GM23338 (cell line): ENCODE measurements around the gene SLC25A4. TPM values are rescaled to one million over a fixed set of nuclear protein-coding genes. Genes with fewer than 3 reads are reported as not detected.

Experiments
- ATAC-seq: fragments of 200-7000 bp; cut with Tn5 transposase; 3 replicates; pipeline ENCODE4 v1.9.1; 2020
- DNase-seq: peaks from one replicate; pipeline ENCODE4 v3.0.0-alpha.2; 2015; ENCODE audit warnings: low spot score
- H2AFZ ChIP-seq: fragments of 200-600 bp; sonication (generic); 2 replicates; pipeline ENCODE4 v1.8.0; 2016; ENCODE audit warnings: antibody characterized with exemption, mild to moderate bottlenecking, moderate library complexity
- H3F3A ChIP-seq: fragments of 200-600 bp; sonication (generic); replicated peaks from 2 replicates; pipeline ENCODE4 v1.8.0; 2017; ENCODE audit warnings: antibody characterized with exemption, mixed run types, low read depth
- H3K27ac ChIP-seq: fragments of 200-600 bp; sonication (generic); 2 replicates; pipeline ENCODE4 v1.6.1; 2016; ENCODE audit warnings: low read depth
- H3K27me3 ChIP-seq: fragments of 200-600 bp; sonication (generic); 2 replicates; pipeline ENCODE4 v1.8.0; 2016; ENCODE audit warnings: mild to moderate bottlenecking, mixed run types, moderate library complexity; ENCODE audit not compliant: insufficient read depth
- H3K36me3 ChIP-seq: fragments of 200-600 bp; sonication (generic); 2 replicates; pipeline ENCODE4 v1.8.0; 2016; ENCODE audit warnings: mild to moderate bottlenecking; ENCODE audit not compliant: insufficient read depth
- H3K4me1 ChIP-seq: fragments of 200-600 bp; sonication (generic); 2 replicates; pipeline ENCODE4 v1.8.0; 2016; ENCODE audit warnings: mild to moderate bottlenecking, moderate library complexity; ENCODE audit not compliant: insufficient read depth
- H3K4me2 ChIP-seq: fragments of 200-600 bp; sonication (generic); 2 replicates; pipeline ENCODE4 v1.7.1; 2017; ENCODE audit warnings: mixed run types
- H3K4me3 ChIP-seq: fragments of 200-600 bp; sonication (generic); 2 replicates; pipeline ENCODE4 v1.6.1; 2016; ENCODE audit warnings: mixed run types
- H3K79me2 ChIP-seq: fragments of 200-600 bp; sonication (generic); replicated peaks from 2 replicates; pipeline ENCODE4 v1.8.0; 2017; ENCODE audit warnings: mild to moderate bottlenecking; ENCODE audit not compliant: insufficient read depth
- H3K9me2 ChIP-seq: fragments of 200-600 bp; sonication (generic); 2 replicates; pipeline ENCODE4 v1.8.0; 2017; ENCODE audit not compliant: insufficient read depth
- H4K20me1 ChIP-seq: fragments of 200-600 bp; sonication (generic); replicated peaks from 2 replicates; pipeline ENCODE4 v1.8.0; 2017; ENCODE audit warnings: mild to moderate bottlenecking; ENCODE audit not compliant: insufficient read depth
- H3K27ac Mint-ChIP-seq: 2 replicates; pipeline ENCODE4 v1.8.0; 2020; ENCODE audit warnings: inconsistent platforms, mild to moderate bottlenecking, moderate library complexity, mixed read lengths
- H3K27me3 Mint-ChIP-seq: 3 replicates; pipeline ENCODE4 v1.8.0; 2022; ENCODE audit warnings: low read depth, mild to moderate bottlenecking, moderate library complexity, mixed read lengths, inconsistent platforms; ENCODE audit not compliant: insufficient read depth, poor library complexity
- H3K36me3 Mint-ChIP-seq: 3 replicates; pipeline ENCODE4 v1.8.0; 2021; ENCODE audit warnings: low read depth, mild to moderate bottlenecking, inconsistent platforms, moderate library complexity, mixed read lengths
- H3K4me1 Mint-ChIP-seq: 3 replicates; pipeline ENCODE4 v1.8.0; 2020; ENCODE audit warnings: mild to moderate bottlenecking, inconsistent platforms, mixed read lengths
- H3K4me3 Mint-ChIP-seq: 3 replicates; pipeline ENCODE4 v1.8.0; 2021; ENCODE audit warnings: moderate library complexity, mild to moderate bottlenecking, inconsistent platforms, mixed read lengths
- H3K9me3 Mint-ChIP-seq: 3 replicates; pipeline ENCODE4 v1.8.0; 2020; ENCODE audit warnings: moderate library complexity, mild to moderate bottlenecking, inconsistent platforms, mixed read lengths
- CREB1 ChIP-seq: fragments of 250-450 bp; sonication (Bioruptor Pico); IDR thresholded peaks from 2 replicates; pipeline ENCODE4 v1.5.0; 2020; ENCODE audit warnings: low read depth, mild to moderate bottlenecking, moderate library complexity
- CTCF ChIP-seq, 2 experiments: fragments of 200-600 bp in 1 of 2; sonication (generic) in 1 of 2; conservative IDR thresholded peaks; 2 replicates each; pipeline versions ENCODE4 v1.5.1 to v1.6.1; 2016 to 2017; ENCODE audit warnings: antibody characterized with exemption in 2 of 2, low read depth in 2 of 2, mild to moderate bottlenecking in 2 of 2, moderate library complexity in 1 of 2
- ETS1 ChIP-seq: IDR thresholded peaks from 2 replicates; pipeline ENCODE4 v1.6.1; 2016; ENCODE audit warnings: antibody characterized with exemption
- EZH2 ChIP-seq: fragments of 200-600 bp; sonication (generic); IDR thresholded peaks from one replicate; pipeline ENCODE4 v1.8.0; 2017; ENCODE audit warnings: antibody characterized with exemption, mild to moderate bottlenecking, low read depth; ENCODE audit not compliant: unreplicated experiment
- EZH2phosphoT487 ChIP-seq: fragments of 200-600 bp; sonication (generic); IDR thresholded peaks from one replicate; pipeline ENCODE4 v1.8.1; 2018; ENCODE audit warnings: antibody characterized with exemption; ENCODE audit not compliant: unreplicated experiment
- JUNB ChIP-seq: IDR thresholded peaks from one replicate; pipeline ENCODE4 v1.6.1; 2016; ENCODE audit warnings: antibody characterized with exemption; ENCODE audit not compliant: unreplicated experiment
- NANOG ChIP-seq: IDR thresholded peaks from 2 replicates; pipeline ENCODE4 v1.6.1; 2016; ENCODE audit warnings: antibody characterized with exemption, borderline replicate concordance
- POLR2AphosphoS5 ChIP-seq: IDR thresholded peaks from 2 replicates; pipeline ENCODE4 v1.6.1; 2016; ENCODE audit warnings: antibody characterized with exemption, low read depth
- REST ChIP-seq: IDR thresholded peaks from one replicate; pipeline ENCODE4 v1.6.1; 2018; ENCODE audit warnings: antibody characterized with exemption; ENCODE audit not compliant: unreplicated experiment
- STAT1 ChIP-seq: IDR thresholded peaks from one replicate; pipeline ENCODE4 v1.6.1; 2016; ENCODE audit warnings: antibody characterized with exemption; ENCODE audit not compliant: unreplicated experiment
- ZNF114 ChIP-seq: fragments of 250-450 bp; sonication (Bioruptor Pico); IDR thresholded peaks from 2 replicates; pipeline ENCODE4 v1.5.0; 2020; ENCODE audit warnings: mild to moderate bottlenecking, moderate library complexity
- ZNF331 ChIP-seq: fragments of 250-450 bp; sonication (Bioruptor Pico); IDR thresholded peaks from 2 replicates; pipeline ENCODE4 v1.5.0; 2020; ENCODE audit warnings: low read depth, mild to moderate bottlenecking, moderate library complexity
- ZNF462 ChIP-seq: fragments of 250-450 bp; sonication (Bioruptor Pico); IDR thresholded peaks from 2 replicates; pipeline ENCODE4 v1.5.0; 2020; ENCODE audit warnings: mild to moderate bottlenecking, moderate library complexity
- polyA plus RNA-seq: library from polyadenylated mRNA; unstranded; fragments of >200 nt; fragmentation: Nextera tagmentation; extraction: Ambion mirVana; gene quantifications from 2 replicates; pipeline ENCODE4 v1.2.1, GENCODE V29; 2016
- total RNA-seq: library from RNA; depleted of rRNA; stranded (reverse); fragments of >200 nt; shearing (Covaris generic); gene quantifications from 2 replicates; pipeline ENCODE4 v1.2.3, GENCODE V29; 2014

Gene SLC25A4
- total and polyA plus RNA-seq, 2 experiments from 2014 or later, result 43.6 to 66.5 TPM

- Histone ChIP-seq H4K20me1 (no peaks in the 10 kb centered on the region), H3K4me1 (peaks cover 2% of the 10 kb centered on the region), H3K36me3 (no peaks in the 10 kb centered on the region), H3K79me2 (no peaks in the 10 kb centered on the region), H3K4me2 (no peak overlapping the region), H3F3A (no peaks in the 10 kb centered on the region), H2AFZ (peak overlapping the region; percentile 78; the same call in 1 of the 2 replicates), H3K9me2 (no peaks in the 10 kb centered on the region), H3K4me3 (no peak overlapping the region), H3K27ac (no peak overlapping the region), H3K27me3 (no peaks in the 10 kb centered on the region)
- Mint-ChIP-seq H3K27ac (no peak overlapping the region), H3K27me3 (peaks cover 7% of the 10 kb centered on the region), H3K4me3 (no peak overlapping the region), H3K36me3 (no peaks in the 10 kb centered on the region), H3K4me1 (peaks cover 17% of the 10 kb centered on the region), H3K9me3 (no peaks in the 10 kb centered on the region)
- ATAC-seq, result no peak
- no peak for DNase-seq
- no peak for TF ChIP-seq STAT1
- TF ChIP-seq CREB1 (CRISPR knock-in tag), result no peak
- no peak for TF ChIP-seq CTCF (conservative IDR thresholded peaks at IDR 0.05; ENCODE audit: low read depth in 2 of 2)
- TF ChIP-seq JUNB, result no peak
- no peak for TF ChIP-seq EZH2phosphoT487
- no peak for TF ChIP-seq ETS1
- TF ChIP-seq EZH2, result no peak
- no peak for TF ChIP-seq POLR2AphosphoS5
- no peak for TF ChIP-seq ZNF462 (CRISPR knock-in tag)
- TF ChIP-seq NANOG, result no peak
- TF ChIP-seq ZNF331 (CRISPR knock-in tag), result no peak
- TF ChIP-seq REST, result no peak
- TF ChIP-seq ZNF114 (CRISPR knock-in tag), result no peak
These were observed 41.6 kb upstream of the SLC25A4 start for GRCh38 chr4:185101354-185101890.
